DMS153 treated with DMSO at 0.1 percent for 48 hours (cell line): ENCODE results near the gene UHRF2.

ENCODE experiments used
- DNase-seq: peaks from one replicate; lab custom pipeline; 2025; ENCODE audit not compliant: unreplicated experiment; lab: John Stamatoyannopoulos, UW

The UHRF2 gene

GRCh38 chr9:6553866-6554265 lies 140.9 kb downstream of the UHRF2 start:
- DNase-seq, result no peak
